Lower lobe of right lung (tissue), 2 donors: ENCODE results near the gene XPR1. TPM values are rescaled to one million over a fixed set of nuclear protein-coding genes. Genes with fewer than 3 reads are reported as not detected.

Source experiments
- ATAC-seq, 2 donors: fragments of 200-7000 bp; cut with Tn5 transposase; one replicate each; pipeline ENCODE4 v1.9.1; 2020 to 2022; ENCODE audit warnings: mild to moderate bottlenecking in 2 of 2, moderate library complexity in 2 of 2
- DNase-seq: peaks from one replicate; pipeline ENCODE4 v3.0.0-alpha.2; 2020
- H3K27ac ChIP-seq: fragments of 200-600 bp; one replicate; pipeline ENCODE4 v1.8.0; 2022
- H3K27me3 ChIP-seq: fragments of 200-600 bp; one replicate; pipeline ENCODE4 v1.8.0; 2022; ENCODE audit warnings: low read depth
- H3K36me3 ChIP-seq: fragments of 200-600 bp; one replicate; pipeline ENCODE4 v1.8.0; 2022; ENCODE audit warnings: mild to moderate bottlenecking
- H3K4me1 ChIP-seq: fragments of 200-600 bp; one replicate; pipeline ENCODE4 v1.8.0; 2022
- H3K4me3 ChIP-seq: fragments of 200-600 bp; one replicate; pipeline ENCODE4 v1.8.0; 2022; ENCODE audit warnings: mild to moderate bottlenecking
- H3K9me3 ChIP-seq: fragments of 200-600 bp; one replicate; pipeline ENCODE4 v1.8.0; 2022
- CTCF ChIP-seq: fragments of 200-600 bp; IDR thresholded peaks from one replicate; pipeline ENCODE4 v1.8.0; 2022; ENCODE audit warnings: antibody characterized with exemption, mild to moderate bottlenecking
- intact Hi-C: fragments of 100-400 bp; cut with DNase I; formaldehyde crosslinking; loops from one replicate; pipeline ENCODE4 v1.11.0; 2022
- total RNA-seq: library from RNA; stranded (reverse); fragmentation: NEBNext Ultra II Directional; extraction: Animal tissue kit (Norgen Biotek cat#: 25700); gene quantifications from one replicate; pipeline ENCODE4 v1.2.1, GENCODE V29; 2021
- donor health status: DM: no; HTN: yes; CAD: no; lungs with severe emphysema.

XPR1 gene
- total RNA-seq, 1 donor from 2014 or later: 21.1 TPM

GRCh38 chr1:180728472-180729106 is 96.8 kb downstream of the XPR1 start:
- ATAC-seq (no peak), DNase-seq (no peak)
- intact Hi-C loops: no loop called here
- Histone ChIP-seq H3K27ac (no peak overlapping the region), H3K36me3 (no peaks in the 10 kb centered on the region), H3K4me1 (no peaks in the 10 kb centered on the region), H3K9me3 (peaks cover 16% of the 10 kb centered on the region), H3K4me3 (no peak overlapping the region), H3K27me3 (no peaks in the 10 kb centered on the region)
- no peak for TF ChIP-seq CTCF

GRCh38 chr1:180731131-180731530 is 99.3 kb downstream of the XPR1 start:
- no peak for TF ChIP-seq CTCF
- Histone ChIP-seq H3K4me3 (no peak overlapping the region), H3K27me3 (no peaks in the 10 kb centered on the region), H3K4me1 (no peaks in the 10 kb centered on the region), H3K27ac (no peak overlapping the region), H3K36me3 (no peaks in the 10 kb centered on the region), H3K9me3 (peaks cover 34% of the 10 kb centered on the region)
- intact Hi-C loops: no loop called here
- no peak for DNase-seq
- ATAC-seq: no peak

- DNase-seq: no peak
- intact Hi-C loops: no loop called here
- H3K27ac ChIP-seq: no peak overlapping the region
Measured at GRCh38 chr1:180732866-180733265, 101.0 kb downstream of the XPR1 start.

GRCh38 chr1:180734366-180734765 is 102.5 kb downstream of the XPR1 start:
- no peak for TF ChIP-seq CTCF
- peaks cover 34% of the 10 kb centered on the region for H3K9me3 ChIP-seq
- H3K27me3 ChIP-seq: no peaks in the 10 kb centered on the region
- no peak overlapping the region for H3K27ac ChIP-seq
- no peak overlapping the region for H3K4me3 ChIP-seq
- intact Hi-C loops: no loop called here
- no peaks in the 10 kb centered on the region for H3K4me1 ChIP-seq
- no peaks in the 10 kb centered on the region for H3K36me3 ChIP-seq
- no peak for DNase-seq
- no peak for ATAC-seq

More at GRCh38 chr1:180732866-180733265, 101.0 kb downstream of the XPR1 start:
- Histone ChIP-seq H3K36me3 (no peaks in the 10 kb centered on the region), H3K4me1 (no peaks in the 10 kb centered on the region), H3K4me3 (no peak overlapping the region), H3K9me3 (peaks cover 34% of the 10 kb centered on the region), H3K27me3 (no peaks in the 10 kb centered on the region)
- no peak for TF ChIP-seq CTCF
- no peak for ATAC-seq

GRCh38 chr1:180742663-180743062 is 110.8 kb downstream of the XPR1 start:
- no peak for TF ChIP-seq CTCF
- Histone ChIP-seq H3K27me3 (no peaks in the 10 kb centered on the region), H3K9me3 (peaks cover 19% of the 10 kb centered on the region)

More at GRCh38 chr1:180742663-180743062, 110.8 kb downstream of the XPR1 start:
- no peak overlapping the region for H3K27ac ChIP-seq
- no peak overlapping the region for H3K4me3 ChIP-seq
- ATAC-seq: no peak
- no peaks in the 10 kb centered on the region for H3K36me3 ChIP-seq
- intact Hi-C loops: no loop called here
- no peaks in the 10 kb centered on the region for H3K4me1 ChIP-seq
- DNase-seq: no peak
